HG03575 (cell line): ENCODE data around the gene TECR.
A peak's percentile ranks its signal among the peaks of the same experiment; 100 is the strongest.
"Not testable (repeated sequence)": the region's sequence is repeated elsewhere in the genome, so short reads cannot be mapped to it uniquely, and the experiment has no call there.

Source experiments
- ATAC-seq: cut with Tn5 transposase; IDR thresholded peaks from one replicate; pipeline ENCODE4 v1.9.1; 2021; ENCODE audit not compliant: unreplicated experiment, insufficient number of reproducible peaks, low FRiP score; ENCODE audit errors: extremely low read depth

Gene TECR

DNA sequence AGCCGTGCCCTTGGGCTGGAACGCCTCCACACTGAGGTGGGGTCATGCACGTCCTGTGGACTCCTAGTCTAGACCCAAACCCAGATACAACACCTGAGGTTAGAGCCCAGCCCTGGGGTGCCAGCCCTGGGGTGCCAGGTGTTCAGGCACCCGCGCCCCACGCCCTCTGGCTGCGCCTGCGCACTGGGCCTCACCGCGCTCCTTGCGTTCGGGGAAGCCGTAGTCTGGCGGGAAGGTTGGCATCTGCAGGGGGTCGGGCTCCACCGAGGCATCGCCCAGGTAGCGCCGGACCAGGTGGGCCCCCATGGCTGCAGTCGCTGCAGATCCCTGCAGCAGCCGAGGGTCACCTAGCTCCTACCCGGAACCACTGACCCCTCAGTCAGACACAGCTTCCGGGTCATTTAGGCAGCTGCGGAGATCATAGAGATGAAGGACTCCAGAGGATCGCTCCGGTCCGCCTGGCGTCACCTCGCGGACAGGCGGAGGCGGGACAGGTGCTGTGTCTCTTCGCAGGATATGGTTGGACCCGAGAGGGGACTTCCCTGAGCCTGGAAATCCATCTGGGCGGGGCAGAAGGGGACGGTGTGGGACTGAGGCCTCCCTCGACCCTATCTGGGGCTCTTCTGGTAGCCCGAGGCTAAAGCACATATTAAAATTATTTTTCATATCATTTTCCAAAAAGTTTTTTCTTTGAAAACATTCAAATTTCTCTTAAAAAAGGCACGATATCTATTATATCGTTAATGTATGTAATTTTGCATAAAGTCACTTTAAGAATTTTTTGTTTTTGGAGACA is 42.5 kb downstream of the TECR start, which contains the start of gene NDUFB7:
TSS of gene NDUFB7 (minus strand) at position 372 of the 796 bp plus-strand sequence. CDS start at position 306, 66 bp downstream.
- ATAC-seq: peak; percentile 50

DNA sequence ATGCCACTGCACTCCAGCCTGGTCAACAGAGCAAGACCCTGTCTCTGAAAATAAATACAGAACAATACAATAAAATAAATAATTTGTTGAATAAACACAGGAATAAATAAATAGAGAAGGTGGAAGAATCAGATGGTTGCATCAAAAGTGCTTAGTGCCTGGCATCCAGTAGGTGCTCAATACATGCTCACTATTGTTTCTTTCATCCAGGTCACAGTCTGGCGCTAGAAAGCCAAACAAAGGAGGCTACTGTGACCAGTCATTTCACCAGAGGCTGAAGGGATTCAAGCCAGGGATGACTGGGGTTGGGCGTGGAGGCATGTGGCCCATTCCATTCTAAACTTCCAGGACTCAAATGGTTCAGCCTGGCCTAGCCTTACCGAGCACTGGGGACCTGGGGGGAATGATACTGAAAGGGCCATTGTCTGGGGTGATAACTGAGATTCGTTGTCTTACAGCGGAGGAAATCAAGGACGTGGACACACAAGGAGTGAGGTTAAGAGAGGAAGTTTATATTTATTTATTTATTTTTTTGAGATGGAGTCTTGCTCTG is 46.1 kb downstream of the TECR start:
- ATAC-seq: no peak

DNA sequence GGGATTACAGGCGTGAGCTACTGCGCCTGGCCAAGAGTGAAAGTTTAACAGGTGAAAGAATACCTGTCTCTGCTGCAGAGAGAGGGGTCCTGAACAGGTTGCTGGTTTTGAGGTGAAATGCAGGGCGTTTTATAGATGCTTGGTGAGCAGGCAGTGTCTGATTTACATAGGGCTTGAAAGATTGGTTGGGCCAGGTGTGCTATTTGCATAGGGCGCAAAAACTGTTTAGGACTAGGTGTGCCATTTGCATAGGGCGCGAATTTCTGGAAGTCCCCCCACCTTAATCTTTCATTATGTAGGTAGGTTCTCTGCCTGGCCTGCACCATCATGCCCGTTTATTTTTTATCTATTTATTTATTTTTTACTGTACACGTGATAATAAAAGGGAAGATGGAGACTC is 47.0 kb downstream of the TECR start:
- no peak for ATAC-seq

DNA sequence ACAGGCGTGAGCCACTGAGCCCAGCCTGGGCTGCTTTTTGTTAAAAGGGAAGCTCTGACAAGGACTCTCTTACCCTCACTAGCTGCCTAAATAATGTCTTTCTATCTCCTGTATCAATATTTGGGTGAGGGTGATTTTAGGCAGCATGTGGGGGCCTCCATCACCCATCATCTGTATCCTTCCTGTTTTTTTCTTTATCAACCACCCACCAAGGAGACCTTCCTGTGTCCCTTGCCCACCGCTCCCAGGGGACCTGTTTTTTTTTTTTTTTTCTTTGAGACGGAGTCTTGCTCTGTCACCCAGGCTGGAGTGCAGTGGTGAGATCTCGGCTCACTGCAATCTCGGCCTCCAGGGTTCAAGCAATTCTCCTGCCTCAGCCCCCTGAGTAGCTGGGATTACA is 47.9 kb downstream of the TECR start:
- no peak for ATAC-seq

DNA sequence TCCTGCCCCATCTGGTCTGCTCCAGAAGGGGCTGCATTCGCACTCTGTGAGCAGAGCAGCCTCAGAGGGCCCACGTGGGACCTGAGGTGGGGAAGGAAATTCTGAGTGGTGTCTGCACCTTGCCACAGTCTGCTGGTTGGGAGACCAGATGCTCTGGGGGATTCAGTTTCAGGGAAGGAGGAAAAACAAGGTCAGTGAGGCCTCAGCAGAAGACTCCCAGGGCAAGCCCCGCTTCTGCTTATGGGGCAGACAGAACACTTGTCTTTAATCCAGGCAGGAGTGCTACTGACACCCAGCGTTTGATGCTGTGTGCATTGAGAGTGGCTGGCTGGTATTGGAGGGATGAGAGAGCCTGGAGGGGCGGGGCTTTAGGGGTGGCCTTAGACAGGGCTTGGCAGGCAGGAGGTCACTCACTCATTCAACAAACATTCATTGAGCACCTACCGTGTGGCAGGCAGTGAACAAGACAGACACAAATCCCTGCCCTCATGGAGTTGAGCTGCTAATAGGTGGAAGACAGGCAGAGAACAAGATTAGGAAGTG is 48.6 kb downstream of the TECR start:
- no peak for ATAC-seq

DNA sequence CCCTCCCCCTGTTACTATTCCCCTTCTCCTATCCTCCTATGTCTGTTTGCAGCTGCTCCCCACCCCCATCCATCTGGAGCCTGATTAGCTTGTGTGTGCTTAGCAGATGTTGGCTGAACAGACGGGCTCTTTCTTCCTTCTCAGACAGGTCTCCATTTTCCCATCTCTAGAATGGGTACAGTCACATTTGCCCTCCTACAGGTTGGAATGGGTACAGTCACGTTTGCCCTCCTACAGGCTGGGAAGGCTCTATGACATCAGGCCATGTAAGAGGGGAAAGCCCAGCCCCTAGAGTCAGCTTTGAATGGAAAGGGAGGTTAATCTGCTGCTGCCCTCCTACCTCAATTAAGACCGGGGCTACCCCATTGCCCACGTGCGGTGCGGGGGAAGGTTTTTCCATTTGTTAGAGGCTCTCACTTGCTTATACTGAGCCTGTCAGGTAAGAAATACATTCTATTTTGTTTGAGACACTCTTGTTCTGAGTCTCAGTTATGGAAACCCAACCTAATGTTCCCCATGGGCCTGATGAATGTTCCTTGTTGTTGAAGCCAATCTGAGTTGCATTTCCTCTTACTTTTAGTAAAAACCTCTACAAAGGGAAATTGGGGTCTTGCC is 51.3 kb downstream of the TECR start:
- ATAC-seq: no peak

DNA sequence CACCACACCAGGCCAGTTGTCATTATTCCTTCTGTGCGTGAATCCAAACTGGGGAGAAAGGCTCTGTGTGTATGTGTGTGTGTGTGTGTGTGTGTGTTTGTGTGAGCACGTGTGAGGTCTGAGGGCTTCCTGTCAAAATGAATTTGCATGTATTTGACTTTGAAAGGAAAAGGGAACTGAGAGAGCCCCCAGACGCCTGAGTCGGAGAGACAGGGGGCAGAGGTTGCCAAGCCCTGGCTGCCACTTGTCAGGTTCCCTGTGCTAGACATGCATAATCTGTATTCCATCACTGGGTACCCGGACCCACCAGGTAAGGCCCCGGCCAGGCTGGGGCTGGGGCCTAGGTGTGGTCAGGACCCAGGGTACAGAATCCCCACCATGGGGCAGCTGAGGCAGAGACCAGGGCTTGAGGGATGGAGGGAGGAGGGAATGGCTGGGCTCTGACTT is 53.5 kb downstream of the TECR start, which contains the start of gene CLEC17A:
TSS of gene CLEC17A (plus strand) at position 191 of the 447 bp plus-strand sequence. CDS start at position 268, 77 bp downstream.
- no peak for ATAC-seq

DNA sequence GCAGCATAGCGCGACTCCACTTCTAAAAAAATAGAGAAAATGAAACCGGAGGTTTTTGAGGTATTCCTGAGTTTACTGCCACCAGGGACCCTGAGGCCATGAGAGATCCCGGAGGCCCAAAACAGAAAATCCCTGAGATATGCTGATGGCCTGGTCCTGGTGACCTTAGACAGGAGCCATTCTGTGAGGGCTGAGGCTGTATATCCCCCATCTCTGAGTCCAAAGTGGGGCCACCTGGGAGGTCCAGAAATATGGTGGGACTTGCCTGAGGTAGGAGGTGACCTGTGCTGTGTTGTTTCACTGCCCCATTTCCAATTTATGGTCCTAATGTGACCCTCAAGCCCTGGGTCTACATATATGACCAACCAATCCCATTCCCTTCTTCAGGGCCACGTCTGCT is 55.0 kb downstream of the TECR start:
- ATAC-seq: not testable (repeated sequence)

DNA sequence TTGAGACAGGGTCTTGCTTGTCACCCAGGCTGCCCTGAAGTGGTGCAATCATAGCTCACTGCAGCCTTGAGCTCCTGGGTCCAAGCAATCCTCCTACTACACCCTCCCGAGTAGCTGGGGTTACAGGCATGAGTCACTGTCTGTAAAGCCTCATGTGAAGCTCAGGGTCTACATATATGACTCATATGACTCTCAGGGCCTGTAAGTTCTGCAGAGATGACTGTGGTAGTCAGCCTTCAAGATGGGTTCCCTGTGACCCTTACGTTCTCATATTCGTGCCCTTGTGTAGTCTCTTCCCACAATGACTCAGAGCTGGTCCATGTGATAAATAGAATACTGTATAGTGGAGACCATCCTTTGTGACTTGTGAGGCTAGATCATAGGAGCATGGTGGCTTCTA is 55.8 kb downstream of the TECR start:
- peak; percentile 57 for ATAC-seq

DNA sequence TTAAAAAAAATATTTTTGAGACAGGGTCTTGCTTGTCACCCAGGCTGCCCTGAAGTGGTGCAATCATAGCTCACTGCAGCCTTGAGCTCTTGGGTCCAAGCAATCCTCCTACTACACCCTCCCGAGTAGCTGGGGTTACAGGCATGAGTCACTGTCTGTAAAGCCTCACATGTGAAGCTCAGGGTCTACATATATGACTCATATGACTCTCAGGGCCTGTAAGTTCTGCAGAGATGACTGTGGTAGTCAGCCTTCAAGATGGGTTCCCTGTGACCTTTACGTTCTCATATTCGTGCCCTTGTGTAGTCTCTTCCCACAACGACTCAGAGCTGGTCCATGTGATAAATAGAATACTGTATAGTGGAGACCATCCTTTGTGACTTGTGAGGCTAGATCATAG is 60.0 kb downstream of the TECR start:
- not testable (repeated sequence) for ATAC-seq

DNA sequence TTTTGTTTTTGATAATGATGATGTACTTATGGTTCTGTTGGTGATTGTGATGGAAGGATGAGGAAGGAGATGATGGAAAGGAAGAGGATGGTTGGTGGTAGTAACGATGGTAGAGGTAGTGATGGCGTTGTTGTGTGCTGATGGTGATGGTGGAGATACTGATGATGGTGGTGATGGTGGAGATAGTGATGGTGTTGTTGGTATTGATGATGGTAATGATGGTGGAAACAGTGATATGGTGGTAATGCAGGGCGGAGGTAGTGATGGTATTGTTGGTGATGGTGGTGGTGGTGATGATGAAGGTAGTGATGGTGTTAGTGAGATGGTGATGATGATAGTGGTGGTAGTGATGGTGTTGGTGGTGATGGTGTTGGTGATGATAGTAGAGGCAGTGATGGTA is 66.2 kb downstream of the TECR start:
- ATAC-seq: no peak

DNA sequence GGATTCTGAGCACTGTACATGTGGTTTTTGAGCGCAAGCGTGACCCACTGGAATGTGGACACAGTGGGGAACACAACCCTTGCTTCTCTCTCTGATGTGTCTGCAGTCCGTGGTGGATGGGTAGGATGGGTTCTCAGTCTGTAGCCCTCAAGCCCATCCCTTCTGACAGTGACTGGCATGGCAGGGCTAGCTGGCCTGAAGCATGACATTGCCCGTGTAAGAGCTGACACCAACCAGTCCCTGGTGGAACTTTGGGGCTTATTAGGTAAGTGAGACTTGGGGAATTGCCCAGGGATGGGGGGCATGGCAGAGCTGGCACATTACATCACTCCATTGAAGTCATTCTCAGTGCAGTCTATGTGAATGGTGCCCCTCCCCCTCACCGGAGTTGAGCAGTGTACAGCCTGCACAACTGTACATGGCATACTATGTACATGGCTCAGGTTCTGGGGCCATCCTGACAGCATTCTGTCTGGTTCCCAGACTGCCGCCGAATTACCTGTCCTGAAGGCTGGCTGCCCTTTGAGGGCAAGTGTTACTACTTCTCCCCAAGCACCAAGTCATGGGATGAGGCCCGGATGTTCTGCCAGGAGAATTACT is 70.3 kb downstream of the TECR start:
- ATAC-seq: no peak

DNA sequence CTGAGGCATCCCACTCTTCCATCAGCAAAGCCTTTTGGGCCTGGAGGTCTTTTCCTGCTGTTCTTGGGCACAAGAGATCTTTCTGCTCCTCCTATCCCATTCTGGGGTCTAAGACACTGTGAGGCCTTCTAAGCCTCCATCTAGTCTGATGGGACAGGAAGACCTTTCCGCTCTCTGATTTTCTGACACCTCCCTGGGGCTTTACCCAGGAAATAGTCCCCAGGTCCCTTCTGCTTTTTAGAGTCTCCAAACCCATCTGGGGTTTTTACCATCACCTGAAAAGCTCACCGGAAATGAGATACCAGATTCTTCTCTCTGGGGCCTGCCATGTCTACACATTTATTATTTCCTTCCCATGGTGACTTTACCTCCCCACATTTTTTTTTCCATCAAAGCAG is 74.6 kb downstream of the TECR start:
- ATAC-seq: no peak

DNA sequence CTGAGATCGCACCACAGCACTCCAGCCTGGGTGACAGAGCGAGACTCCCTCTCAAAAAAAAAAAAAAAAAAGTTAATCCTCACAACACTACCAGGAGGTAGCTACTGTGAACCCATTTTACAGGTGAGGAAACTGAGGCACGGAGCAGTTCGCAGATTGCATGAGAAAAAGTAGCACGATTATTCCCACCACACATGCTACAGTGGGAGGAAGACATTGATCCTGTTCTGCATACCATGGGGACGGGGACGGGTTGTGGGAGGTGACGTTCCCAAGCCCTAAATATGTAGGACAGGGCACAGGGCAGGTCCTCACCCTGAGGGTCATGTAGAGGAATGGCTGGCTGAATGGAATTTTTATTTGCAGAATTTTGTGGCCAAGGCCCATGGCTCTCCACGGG is 77.2 kb downstream of the TECR start:
- ATAC-seq: no peak

DNA sequence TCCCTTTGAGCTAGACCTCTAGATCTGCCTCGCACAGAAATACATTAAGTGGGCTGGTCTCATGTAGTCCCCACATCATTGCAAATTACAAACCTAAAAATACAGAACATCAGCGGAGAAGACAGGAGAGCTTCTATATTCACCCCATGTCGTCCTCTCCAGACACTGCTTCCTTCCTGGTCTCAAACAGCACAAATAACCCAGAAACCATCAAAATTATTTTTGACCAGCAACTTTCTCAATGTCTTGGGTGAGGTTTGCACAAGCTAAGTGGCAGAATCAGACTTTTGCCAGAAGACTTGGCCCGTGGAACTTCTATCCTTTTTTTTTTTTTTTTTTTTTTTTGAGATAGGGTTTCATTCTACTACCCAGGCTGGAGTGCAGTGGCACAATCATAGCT is 81.7 kb downstream of the TECR start:
- ATAC-seq: no peak

DNA sequence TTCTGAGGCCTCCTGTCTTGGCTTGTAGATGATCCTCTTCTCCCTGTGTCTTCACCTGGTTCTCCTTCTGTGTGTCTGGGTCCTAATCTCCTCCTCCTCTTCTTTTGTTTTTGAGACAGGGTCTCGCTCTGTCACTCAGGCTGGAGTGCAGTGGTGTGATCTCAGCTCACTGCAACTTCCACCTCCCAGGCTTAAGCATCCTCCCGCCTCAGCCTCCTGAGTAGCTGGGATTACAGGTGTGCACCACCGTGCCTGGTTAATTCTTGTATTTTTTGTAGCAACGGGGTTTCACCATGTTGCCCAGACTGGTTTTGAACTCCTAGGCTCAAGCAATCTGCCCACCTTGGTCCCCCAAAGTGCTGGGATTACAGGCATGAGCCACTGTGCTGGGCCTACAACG is 82.8 kb downstream of the TECR start:
- ATAC-seq: not testable (repeated sequence)

DNA sequence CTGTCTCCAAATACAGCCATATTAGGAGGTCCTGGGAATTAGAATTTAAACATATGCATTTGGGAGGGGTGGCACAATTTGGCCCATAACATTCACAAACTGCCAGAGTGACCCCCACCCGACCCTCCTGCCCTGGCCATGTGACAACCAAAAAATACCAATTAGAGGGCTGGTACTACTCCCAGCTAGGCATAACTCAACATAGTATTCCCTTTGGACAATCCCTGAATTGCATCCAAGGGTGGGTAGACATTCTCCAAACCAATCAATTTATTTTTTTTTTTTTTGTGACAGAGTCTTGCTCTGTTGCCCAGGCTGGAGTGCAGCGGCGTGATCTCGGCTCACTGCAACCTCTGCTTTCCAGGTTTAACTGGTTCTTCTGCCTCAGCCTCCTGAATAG is 83.3 kb downstream of the TECR start:
- no peak for ATAC-seq

DNA sequence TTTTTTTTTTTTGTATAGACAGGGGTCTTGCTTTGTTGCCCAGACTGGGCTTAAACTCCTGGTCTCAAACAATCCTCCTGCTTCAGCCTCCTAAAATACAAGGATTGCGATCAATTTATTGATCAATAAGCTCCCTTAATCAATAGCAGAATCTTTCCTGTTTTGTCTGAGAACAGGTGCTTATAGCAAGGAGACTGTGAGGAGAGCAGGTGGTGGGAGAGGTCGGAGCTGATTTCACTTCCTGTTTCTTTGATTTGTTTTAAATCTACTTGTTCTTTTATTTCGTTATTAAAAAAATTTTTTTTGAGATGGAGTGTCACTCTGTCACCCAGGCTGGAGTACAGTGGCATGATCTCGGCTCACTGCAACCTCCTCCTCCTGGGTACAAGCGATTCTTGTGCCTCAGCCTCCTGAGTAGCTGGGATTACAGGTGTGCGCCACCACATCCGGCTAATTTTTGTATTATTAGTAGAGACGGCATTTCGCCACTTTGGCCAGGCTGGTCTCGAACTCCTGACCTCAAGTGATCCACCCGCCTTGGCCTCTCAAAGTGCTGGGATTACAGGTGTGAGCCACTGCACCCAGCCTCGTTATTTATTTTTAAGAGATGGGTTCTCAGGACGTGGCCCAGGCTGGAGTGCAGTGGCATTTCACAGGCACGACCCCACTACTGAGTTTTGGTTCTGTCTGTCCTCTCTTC is 84.2 kb downstream of the TECR start:
- ATAC-seq: not testable (repeated sequence)

DNA sequence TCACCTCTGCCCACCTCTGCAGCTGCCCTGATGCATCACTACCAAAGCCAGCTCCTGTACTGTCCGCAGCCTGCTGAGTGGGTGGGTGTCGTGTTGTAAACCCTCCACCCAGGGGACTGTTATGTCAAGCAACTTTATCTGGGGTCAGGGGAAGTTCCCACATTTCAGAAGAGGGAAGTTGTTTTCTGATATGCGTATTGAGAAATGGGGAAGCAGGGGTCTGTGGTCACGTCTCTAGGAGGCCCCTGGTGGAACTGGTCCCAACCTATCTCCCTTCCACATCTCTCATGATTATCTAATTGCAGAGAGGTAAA is 84.7 kb downstream of the TECR start:
- no peak for ATAC-seq
